IMR-90 (cell line): ENCODE data around the gene CFAP92.

Source experiments
- POLR2A ChIP-seq: IDR thresholded peaks from 2 replicates; pipeline ENCODE4 v1.6.1; 2012; ENCODE audit warnings: mild to moderate bottlenecking, low read depth, low read length
- RFX5 ChIP-seq: IDR thresholded peaks from 2 replicates; pipeline ENCODE4 v1.8.0; 2012; ENCODE audit warnings: low read depth, mild to moderate bottlenecking, low read length, moderate library complexity
- TF ChIP-seq, protein P1 (sequence below): conservative IDR thresholded peaks from 2 replicates; pipeline ENCODE4 v1.5.1; 2012; ENCODE audit warnings: mild to moderate bottlenecking, low read depth, low read length, improper control_type of control experiment
- TF ChIP-seq, protein P2 (sequence below): fragments of 150-350 bp; IDR thresholded peaks from 2 replicates; pipeline ENCODE4 v1.6.1; 2017; ENCODE audit warnings: mild to moderate bottlenecking, antibody characterized with exemption, low read length, low read depth

DNA sequence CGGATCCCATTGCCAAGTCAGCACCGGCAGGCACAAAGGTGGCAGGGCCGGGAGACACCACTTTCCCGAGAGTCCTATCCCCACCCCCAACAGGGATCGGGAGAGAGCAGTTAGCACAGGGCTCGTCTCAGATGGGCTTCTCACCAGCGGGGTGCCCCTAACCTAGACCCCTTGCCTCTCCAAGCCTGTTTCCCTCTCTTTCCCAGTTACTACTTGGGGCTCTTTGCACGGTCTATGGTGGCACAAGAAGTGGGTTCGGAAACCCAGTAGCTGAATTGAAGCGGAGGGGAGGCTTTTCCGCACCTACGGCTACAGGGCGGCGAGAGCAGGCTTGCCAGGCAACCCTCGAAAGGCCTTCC lies 6.8 kb upstream of the CFAP92 start:
- TF ChIP-seq, protein P1, sequence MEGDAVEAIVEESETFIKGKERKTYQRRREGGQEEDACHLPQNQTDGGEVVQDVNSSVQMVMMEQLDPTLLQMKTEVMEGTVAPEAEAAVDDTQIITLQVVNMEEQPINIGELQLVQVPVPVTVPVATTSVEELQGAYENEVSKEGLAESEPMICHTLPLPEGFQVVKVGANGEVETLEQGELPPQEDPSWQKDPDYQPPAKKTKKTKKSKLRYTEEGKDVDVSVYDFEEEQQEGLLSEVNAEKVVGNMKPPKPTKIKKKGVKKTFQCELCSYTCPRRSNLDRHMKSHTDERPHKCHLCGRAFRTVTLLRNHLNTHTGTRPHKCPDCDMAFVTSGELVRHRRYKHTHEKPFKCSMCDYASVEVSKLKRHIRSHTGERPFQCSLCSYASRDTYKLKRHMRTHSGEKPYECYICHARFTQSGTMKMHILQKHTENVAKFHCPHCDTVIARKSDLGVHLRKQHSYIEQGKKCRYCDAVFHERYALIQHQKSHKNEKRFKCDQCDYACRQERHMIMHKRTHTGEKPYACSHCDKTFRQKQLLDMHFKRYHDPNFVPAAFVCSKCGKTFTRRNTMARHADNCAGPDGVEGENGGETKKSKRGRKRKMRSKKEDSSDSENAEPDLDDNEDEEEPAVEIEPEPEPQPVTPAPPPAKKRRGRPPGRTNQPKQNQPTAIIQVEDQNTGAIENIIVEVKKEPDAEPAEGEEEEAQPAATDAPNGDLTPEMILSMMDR, result no peak
- TF ChIP-seq RFX5 (no peak), POLR2A (no peak)
- TF ChIP-seq, protein P2, sequence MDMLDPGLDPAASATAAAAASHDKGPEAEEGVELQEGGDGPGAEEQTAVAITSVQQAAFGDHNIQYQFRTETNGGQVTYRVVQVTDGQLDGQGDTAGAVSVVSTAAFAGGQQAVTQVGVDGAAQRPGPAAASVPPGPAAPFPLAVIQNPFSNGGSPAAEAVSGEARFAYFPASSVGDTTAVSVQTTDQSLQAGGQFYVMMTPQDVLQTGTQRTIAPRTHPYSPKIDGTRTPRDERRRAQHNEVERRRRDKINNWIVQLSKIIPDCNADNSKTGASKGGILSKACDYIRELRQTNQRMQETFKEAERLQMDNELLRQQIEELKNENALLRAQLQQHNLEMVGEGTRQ, result no peak
